PFSK-1 (cell line): ENCODE results near the gene NEK10.

ENCODE experiments used
- POLR2AphosphoS5 ChIP-seq: IDR thresholded peaks from 2 replicates; pipeline ENCODE4 v1.6.1; 2012; ENCODE audit warnings: low read depth, mild to moderate bottlenecking, control low read depth, low read length, moderate library complexity
- REST ChIP-seq, 2 experiments: IDR thresholded peaks; 2 replicates each; pipeline versions ENCODE4 v1.6.1 to v1.8.0; 2011 to 2012; ENCODE audit warnings: low read depth in 2 of 2, low read length in 2 of 2, control low read depth in 1 of 2, inconsistent platforms in 1 of 2, mild to moderate bottlenecking in 1 of 2, moderate library complexity in 1 of 2; ENCODE audit not compliant: insufficient read depth in 1 of 2
- TAF1 ChIP-seq: IDR thresholded peaks from 2 replicates; pipeline ENCODE4 v1.6.1; 2012; ENCODE audit warnings: low read length, control low read depth, borderline replicate concordance; ENCODE audit not compliant: insufficient read depth

GRCh38 chr3:27209617-27210264 lies 159.4 kb downstream of the NEK10 start:
- TF ChIP-seq TAF1 (no peak), REST (IDR thresholded peaks at IDR 0.05; ENCODE audit: insufficient read depth in 1 of 2, low read depth in 2 of 2, low read length in 2 of 2) (no peak), POLR2AphosphoS5 (no peak)
